Thymus (tissue), 11 donors: ENCODE results near the gene WRNIP1. TPM values are rescaled to one million over a fixed set of nuclear protein-coding genes. Genes with fewer than 3 reads are reported as not detected.
A peak's percentile ranks its signal among the peaks of the same experiment; 100 is the strongest.
"Not testable (repeated sequence)": the region's sequence is repeated elsewhere in the genome, so short reads cannot be mapped to it uniquely, and the experiment has no call there.

Experiments used
- DNase-seq, 9 donors: peaks; one replicate each; pipeline ENCODE4 v3.0.0-alpha.2; 2013; ENCODE audit warnings: low spot score in 9 of 9, low read depth in 6 of 9, missing footprints in 1 of 9
- H3K27ac ChIP-seq, 2 donors: one replicate each; pipeline ENCODE4 v1.5.1; 2013; ENCODE audit warnings: control low read depth in 1 of 2, low read depth in 1 of 2, low read length in 1 of 2, mild to moderate bottlenecking in 1 of 2, moderate library complexity in 1 of 2
- H3K27me3 ChIP-seq, 2 donors: one replicate each; pipeline ENCODE4 v1.5.1; 2013; ENCODE audit warnings: low read length in 1 of 2; ENCODE audit not compliant: control insufficient read depth in 2 of 2, insufficient read depth in 1 of 2
- H3K36me3 ChIP-seq, 2 donors: one replicate each; pipeline ENCODE4 v1.5.1; 2013; ENCODE audit warnings: low read length in 1 of 2, mild to moderate bottlenecking in 1 of 2, moderate library complexity in 1 of 2; ENCODE audit not compliant: control insufficient read depth in 2 of 2, insufficient read depth in 2 of 2
- H3K4me1 ChIP-seq, 2 donors: one replicate each; pipeline ENCODE4 v1.5.1; 2013; ENCODE audit warnings: low read length in 2 of 2; ENCODE audit not compliant: control insufficient read depth in 2 of 2, insufficient read depth in 2 of 2
- H3K4me3 ChIP-seq, 2 donors: one replicate each; pipeline ENCODE4 v1.5.1; 2013; ENCODE audit warnings: low read length in 2 of 2, control low read depth in 1 of 2, mild to moderate bottlenecking in 1 of 2
- H3K9me3 ChIP-seq, 2 donors: one replicate each; pipeline ENCODE4 v1.5.1; 2013; ENCODE audit warnings: low read length in 1 of 2, mild to moderate bottlenecking in 1 of 2; ENCODE audit not compliant: control insufficient read depth in 2 of 2, insufficient read depth in 1 of 2
- WGBS: extraction: QIAGEN DNeasy Blood & Tissue Kit; methylation state at CpG from one replicate; pipeline ENCODE4 v1.1.7; 2013; 5-methylcytosine and 5-hydroxymethylcytosine counted together
- polyA plus RNA-seq: library from polyadenylated mRNA; stranded (reverse); fragments of 200-250 nt; gene quantifications from one replicate; pipeline ENCODE4 v1.2.3, GENCODE V29; 2013
- total RNA-seq: library from RNA; stranded (reverse); fragments of 120-200 nt; gene quantifications from one replicate; pipeline ENCODE4 v1.2.4, GENCODE V29; 2013
- donor health status: healthy.

Gene WRNIP1
- total and polyA plus RNA-seq, 2 donors: 48.3 to 85.3 TPM

DNA sequence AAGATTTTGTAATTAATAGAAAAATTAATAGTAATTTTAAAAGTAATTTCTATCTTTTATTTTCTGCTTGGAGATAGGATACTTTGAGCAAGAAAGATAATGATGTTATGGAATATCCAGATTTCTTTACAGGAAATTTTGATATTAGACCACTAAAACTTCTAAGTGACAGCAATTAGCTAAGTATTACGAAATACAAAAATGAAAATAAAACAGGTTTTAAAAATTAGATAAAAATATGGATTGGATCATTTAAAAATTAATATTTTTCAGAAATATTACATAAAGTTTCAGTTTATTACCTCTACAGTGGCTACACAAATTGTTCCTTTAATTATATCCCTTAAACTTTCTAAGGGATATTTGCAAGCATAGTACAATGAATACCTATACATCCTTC is 10.3 kb upstream of the WRNIP1 start:
- Histone ChIP-seq H3K9me3 (no peaks in the 10 kb centered on the region), H3K4me3 (no peak overlapping the region), H3K27me3 (no peaks in the 10 kb centered on the region), H3K27ac (no peak overlapping the region), H3K4me1 (peaks cover 0 to 3% of the 10 kb centered on the region in 2 donors), H3K36me3 (no peaks in the 10 kb centered on the region)
- 96% methylated on average over 1 of the region's 1 CpG for WGBS
- no peak for DNase-seq

- DNase-seq: no peak
- WGBS: 98% methylated on average over 3 of the region's 3 CpGs
These were observed 9.7 kb upstream of the WRNIP1 start for GRCh38 chr6:2755456-2755855.

GRCh38 chr6:2756241-2756640 is 9.0 kb upstream of the WRNIP1 start:
- DNase-seq: no peak
- H3K9me3 ChIP-seq: no peaks in the 10 kb centered on the region
- no peaks in the 10 kb centered on the region for H3K27me3 ChIP-seq
- no peak overlapping the region for H3K4me3 ChIP-seq
- H3K4me1 ChIP-seq: peaks cover 0 to 3% of the 10 kb centered on the region in 2 donors
- no peaks in the 10 kb centered on the region for H3K36me3 ChIP-seq
- 95% methylated on average over 2 of the region's 2 CpGs for WGBS
- H3K27ac ChIP-seq: no peak overlapping the region

More at GRCh38 chr6:2755456-2755855, 9.7 kb upstream of the WRNIP1 start:
- Histone ChIP-seq H3K27ac (no peak overlapping the region), H3K9me3 (no peaks in the 10 kb centered on the region), H3K4me3 (no peak overlapping the region), H3K36me3 (no peaks in the 10 kb centered on the region), H3K27me3 (no peaks in the 10 kb centered on the region), H3K4me1 (peaks cover 0 to 3% of the 10 kb centered on the region in 2 donors)

- no peak overlapping the region for H3K27ac ChIP-seq
- no peaks in the 10 kb centered on the region for H3K36me3 ChIP-seq
- H3K4me1 ChIP-seq: peaks cover 0 to 3% of the 10 kb centered on the region in 2 donors
- no peak for DNase-seq
- 97% methylated on average over 3 of the region's 3 CpGs for WGBS
- no peaks in the 10 kb centered on the region for H3K9me3 ChIP-seq
- H3K27me3 ChIP-seq: no peaks in the 10 kb centered on the region
- H3K4me3 ChIP-seq: no peak overlapping the region
These were observed 8.4 kb upstream of the WRNIP1 start for GRCh38 chr6:2756687-2757224.

GRCh38 chr6:2758980-2759379 is 6.2 kb upstream of the WRNIP1 start:
- WGBS: 94% methylated on average over 3 of the region's 3 CpGs
- no peak for DNase-seq
- no peak overlapping the region for H3K4me3 ChIP-seq
- peaks cover 0 to 5% of the 10 kb centered on the region in 2 donors for H3K9me3 ChIP-seq
- H3K27ac ChIP-seq: no peak overlapping the region
- no peaks in the 10 kb centered on the region for H3K27me3 ChIP-seq
- H3K4me1 ChIP-seq: no peaks in the 10 kb centered on the region
- no peaks in the 10 kb centered on the region for H3K36me3 ChIP-seq

DNA sequence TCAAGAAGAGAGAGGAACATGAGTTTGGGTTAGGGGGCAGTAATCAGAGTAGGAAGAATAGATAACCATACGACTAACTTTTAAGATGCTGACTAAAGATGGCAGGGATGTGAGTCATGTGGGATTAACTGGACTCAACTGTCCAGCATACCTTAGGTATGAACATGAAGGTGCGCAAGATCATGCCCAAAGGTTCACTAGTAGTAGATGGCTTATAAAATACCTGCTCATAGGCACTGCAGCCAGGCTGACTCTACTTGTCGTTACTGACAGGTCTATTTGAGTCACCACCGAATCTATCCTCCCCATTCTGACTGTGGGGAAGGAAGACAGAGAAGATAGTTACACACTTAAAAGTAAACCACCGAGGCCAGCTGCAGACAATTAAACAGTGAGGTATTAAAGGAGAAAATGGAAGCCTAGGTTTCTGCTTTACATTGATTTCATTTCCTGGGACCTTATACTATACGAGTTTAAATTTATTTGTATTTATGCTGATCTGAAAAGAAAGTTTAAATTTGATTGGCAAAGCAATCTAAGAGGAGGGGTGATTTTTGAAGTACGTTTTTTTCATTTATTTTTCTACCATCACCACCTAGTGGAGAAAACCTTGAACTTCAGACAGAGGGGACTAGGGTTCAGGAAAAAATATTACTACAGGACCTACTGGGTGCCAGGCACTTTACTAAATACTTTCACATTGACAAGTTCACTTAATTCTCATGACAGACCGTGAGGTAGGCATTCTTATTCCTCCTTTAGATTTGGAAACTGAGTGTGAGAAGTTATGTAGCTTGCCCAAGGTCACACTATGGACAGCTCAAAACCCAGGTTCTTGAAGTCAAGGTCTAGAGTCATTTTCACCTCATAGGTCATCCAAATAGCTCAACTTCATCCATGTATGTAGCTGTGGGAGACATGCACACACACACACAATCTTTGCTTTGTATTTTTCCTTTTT is 4.0 kb upstream of the WRNIP1 start:
- H3K9me3 ChIP-seq: peaks cover 0 to 5% of the 10 kb centered on the region in 2 donors
- no peaks in the 10 kb centered on the region for H3K27me3 ChIP-seq
- H3K4me3 ChIP-seq: no peak overlapping the region
- WGBS: 76% methylated on average over 8 of the region's 8 CpGs
- no peak overlapping the region for H3K27ac ChIP-seq
- DNase-seq: peak in 1 of 9 donors; percentile 27
- H3K4me1 ChIP-seq: peaks cover 0 to 6% of the 10 kb centered on the region in 2 donors
- no peaks in the 10 kb centered on the region for H3K36me3 ChIP-seq

- not testable (repeated sequence) for DNase-seq, H3K27ac ChIP-seq, H3K27me3 ChIP-seq, H3K4me3 ChIP-seq, H3K9me3 ChIP-seq, H3K36me3 ChIP-seq
- 97% methylated on average over 4 of the region's 4 CpGs for WGBS
- H3K4me1 ChIP-seq: peaks cover 12 to 21% of the 10 kb centered on the region in 2 donors
These were observed 2.3 kb upstream of the WRNIP1 start for GRCh38 chr6:2762868-2763267.

GRCh38 chr6:2763345-2763841 is 1.8 kb upstream of the WRNIP1 start:
- Histone ChIP-seq H3K4me3 (no peak overlapping the region), H3K27ac (no peak overlapping the region), H3K9me3 (peaks cover 0 to 5% of the 10 kb centered on the region in 2 donors), H3K36me3 (peaks cover 0 to 5% of the 10 kb centered on the region in 2 donors), H3K4me1 (peaks cover 16 to 25% of the 10 kb centered on the region in 2 donors), H3K27me3 (no peaks in the 10 kb centered on the region)
- WGBS: 96% methylated on average over 36 of the region's 36 CpGs
- no peak for DNase-seq
